A549 (cell line): ENCODE data around the gene TSGA10IP. TPM values are rescaled to one million over a fixed set of nuclear protein-coding genes. Genes with fewer than 3 reads are reported as not detected.

Experiments used
- ATAC-seq, 2 experiments: fragments of 200-7000 bp in 1 of 2; fragments of >200 bp in 1 of 2; cut with Nextera tagmentation in 1 of 2; cut with Tn5 transposase in 1 of 2; 3 replicates each; pipeline versions ENCODE4 v1.8.0 to v1.9.1; 2018 to 2020; ENCODE audit warnings: mild to moderate bottlenecking in 1 of 2, moderate library complexity in 1 of 2
- CTCF ChIA-PET: fragments of 300-600 bp; sonication (Branson Sonifier 250); formaldehyde crosslinking; extraction: SDS; loops from one replicate; lab custom pipeline; 2021; ENCODE audit warnings: antibody characterized with exemption, inconsistent platforms; lab: Yijun Ruan, JAX
- POLR2A ChIA-PET: fragments of 350-600 bp; formaldehyde crosslinking; extraction: SDS; loops from one replicate; lab custom pipeline; 2021; ENCODE audit warnings: antibody characterized with exemption, inconsistent platforms; lab: Yijun Ruan, JAX
- DNase-seq, 2 experiments: peaks; one replicate each; pipeline versions ENCODE4 v3.0.0 to v3.0.0-alpha.2; 2011 to 2016; ENCODE audit warnings: low read depth in 1 of 2, low spot score in 1 of 2
- FAIRE-seq: peaks from 2 replicates; lab custom pipeline; 2011; peaks lifted over from hg19 to GRCh38; lab: Jason Lieb, UNC
- H3K27ac ChIP-seq, 2 experiments: fragments of >200 bp; sonication (Bioruptor Twin); formaldehyde crosslinking; 3 replicates each; pipeline ENCODE4 v1.5.1; 2016 to 2017
- H3K4me1 ChIP-seq: fragments of >200 bp; sonication (Bioruptor Twin); formaldehyde crosslinking; 3 replicates; pipeline ENCODE4 v1.6.1; 2016
- H3K4me2 ChIP-seq: fragments of >200 bp; sonication (Bioruptor Twin); formaldehyde crosslinking; 3 replicates; pipeline ENCODE4 v1.6.1; 2016
- H3K4me3 ChIP-seq: fragments of >200 bp; sonication (Bioruptor Twin); formaldehyde crosslinking; 3 replicates; pipeline ENCODE4 v1.5.1; 2016
- H3K9me3 ChIP-seq: fragments of >200 bp; sonication (Bioruptor Twin); formaldehyde crosslinking; 3 replicates; pipeline ENCODE4 v1.6.1; 2016
- CBX8 ChIP-seq: fragments of 200-600 bp; sonication (generic); IDR thresholded peaks from 2 replicates; pipeline ENCODE4 v1.6.1; 2016
- FOSB ChIP-seq: fragments of 250-450 bp; sonication (Bioruptor Pico); IDR thresholded peaks from 2 replicates; pipeline ENCODE4 v1.5.0; 2020; ENCODE audit warnings: mild to moderate bottlenecking, moderate library complexity
- HDAC2 ChIP-seq: fragments of 200-600 bp; sonication (generic); IDR thresholded peaks from 2 replicates; pipeline ENCODE4 v1.6.1; 2016
- HOXB13 ChIP-seq: fragments of 250-450 bp; sonication (Bioruptor Pico); IDR thresholded peaks from 2 replicates; pipeline ENCODE4 v1.5.0; 2020; ENCODE audit warnings: low read depth, mild to moderate bottlenecking, moderate library complexity
- NFE2L2 ChIP-seq: fragments of 150-350 bp; conservative IDR thresholded peaks from 2 replicates; pipeline ENCODE4 v1.6.1; 2014; ENCODE audit warnings: low read length
- NPAS2 ChIP-seq: fragments of 250-450 bp; sonication (Bioruptor Pico); IDR thresholded peaks from 2 replicates; pipeline ENCODE4 v1.8.0; 2022; ENCODE audit warnings: mild to moderate bottlenecking, moderate library complexity, borderline replicate concordance
- PHF8 ChIP-seq: fragments of 200-600 bp; sonication (generic); IDR thresholded peaks from 2 replicates; pipeline ENCODE4 v1.6.1; 2016; ENCODE audit warnings: low read depth, mild to moderate bottlenecking, antibody characterized with exemption, moderate library complexity, borderline replicate concordance
- POLR2AphosphoS2 ChIP-seq: conservative IDR thresholded peaks from 2 replicates; pipeline ENCODE4 v1.6.1; 2012; ENCODE audit warnings: low read length, improper control_type of control experiment, inconsistent platforms
- ZNF302 ChIP-seq: fragments of 250-450 bp; sonication (Bioruptor Pico); IDR thresholded peaks from 2 replicates; pipeline ENCODE4 v1.9.0; 2021; ENCODE audit warnings: inconsistent platforms, mild to moderate bottlenecking, moderate library complexity
- WGBS: methylation state at CpG from one replicate; pipeline ENCODE4 v1.1.6; 2017; ENCODE audit errors: missing lambda C conversion rate; 5-methylcytosine and 5-hydroxymethylcytosine counted together
- polyA plus RNA-seq, 4 experiments: library from polyadenylated mRNA; depleted of rRNA in 3 of 4; stranded (reverse); fragments of >200 nt; fragmentation: RNase III in 1 of 4; extraction: RNeasy Plus Mini Kit Qiagen cat#74134 plus additional on column Dnase treatment in 1 of 4; gene quantifications; 2 replicates in 3 of 4; 3 replicates in 1 of 4; pipeline ENCODE4 v1.2.3, GENCODE V29; 2011 to 2017
- TF ChIP-seq, protein P1 (sequence below): fragments of 250-450 bp; sonication (Bioruptor Pico); IDR thresholded peaks from 2 replicates; pipeline ENCODE4 v1.5.0; 2021; ENCODE audit warnings: mild to moderate bottlenecking, moderate library complexity, borderline replicate concordance
- TF ChIP-seq, protein P2 (sequence below): fragments of >200 bp; sonication (Bioruptor Twin); formaldehyde crosslinking; IDR thresholded peaks from 2 replicates; pipeline ENCODE4 v1.6.1; 2016

Gene TSGA10IP
- polyA plus RNA-seq, 2 of the 4 experiments (the other 2 are of a cell fraction) = not detected

DNA sequence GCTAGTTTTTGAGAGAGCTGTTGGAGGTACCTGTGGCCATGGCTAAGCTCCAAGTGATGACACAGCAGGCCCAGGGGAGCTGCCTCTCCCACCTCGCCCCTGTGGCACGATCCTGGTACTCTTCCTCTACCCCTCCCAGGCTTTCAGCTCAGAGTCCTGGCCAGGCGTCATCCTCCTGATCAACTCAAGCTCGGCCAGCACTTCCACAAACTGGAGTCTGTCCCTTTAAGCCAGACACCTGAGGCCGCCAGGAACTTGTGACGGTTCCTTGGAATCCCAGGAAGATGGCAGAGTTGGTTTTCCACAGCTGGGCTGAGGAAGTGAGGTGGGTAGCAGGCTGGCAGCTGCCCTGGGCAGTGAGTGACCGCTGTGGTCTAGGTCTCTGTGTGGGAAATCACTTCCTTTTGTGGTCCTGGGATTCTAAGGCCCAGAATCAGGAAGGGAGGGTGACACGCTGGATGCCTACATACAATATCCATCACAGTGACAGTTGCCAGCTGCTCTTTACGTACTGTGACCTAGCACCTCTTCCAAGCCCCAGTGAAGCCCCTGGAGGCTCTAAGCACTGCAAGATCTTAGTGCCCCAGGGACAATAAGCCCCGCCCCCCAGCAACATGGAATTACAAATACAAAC, 63.3 kb downstream of the TSGA10IP start:
- TF ChIP-seq FOSB (CRISPR knock-in tag) (no peak), HDAC2 (no peak), PHF8 (no peak), ZNF302 (CRISPR knock-in tag) (no peak), NFE2L2 (no peak), CBX8 (no peak), HOXB13 (CRISPR knock-in tag) (no peak), POLR2AphosphoS2 (no peak), NPAS2 (CRISPR knock-in tag) (no peak)
- TF ChIP-seq, protein P1, sequence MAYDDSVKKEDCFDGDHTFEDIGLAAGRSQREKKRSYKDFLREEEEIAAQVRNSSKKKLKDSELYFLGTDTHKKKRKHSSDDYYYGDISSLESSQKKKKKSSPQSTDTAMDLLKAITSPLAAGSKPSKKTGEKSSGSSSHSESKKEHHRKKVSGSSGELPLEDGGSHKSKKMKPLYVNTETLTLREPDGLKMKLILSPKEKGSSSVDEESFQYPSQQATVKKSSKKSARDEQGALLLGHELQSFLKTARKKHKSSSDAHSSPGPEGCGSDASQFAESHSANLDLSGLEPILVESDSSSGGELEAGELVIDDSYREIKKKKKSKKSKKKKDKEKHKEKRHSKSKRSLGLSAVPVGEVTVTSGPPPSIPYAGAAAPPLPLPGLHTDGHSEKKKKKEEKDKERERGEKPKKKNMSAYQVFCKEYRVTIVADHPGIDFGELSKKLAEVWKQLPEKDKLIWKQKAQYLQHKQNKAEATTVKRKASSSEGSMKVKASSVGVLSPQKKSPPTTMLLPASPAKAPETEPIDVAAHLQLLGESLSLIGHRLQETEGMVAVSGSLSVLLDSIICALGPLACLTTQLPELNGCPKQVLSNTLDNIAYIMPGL (CRISPR knock-in tag) = no peak
- TF ChIP-seq, protein P2, sequence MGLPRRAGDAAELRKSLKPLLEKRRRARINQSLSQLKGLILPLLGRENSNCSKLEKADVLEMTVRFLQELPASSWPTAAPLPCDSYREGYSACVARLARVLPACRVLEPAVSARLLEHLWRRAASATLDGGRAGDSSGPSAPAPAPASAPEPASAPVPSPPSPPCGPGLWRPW = no peak
- TF ChIP-seq, all 56 proteins: peak for 0
- Histone ChIP-seq H3K4me1 (peaks cover 5% of the 10 kb centered on the region; the same call in 2 of the 3 replicates), H3K4me3 (no peak overlapping the region), H3K9me3 (no peaks in the 10 kb centered on the region), H3K4me2 (no peak overlapping the region), H3K27ac (0 out of 6 replicates have a peak overlapping the region, but pooled peaks of 1 of the 2 experiments have one; percentile 41)
- 50% methylated on average over 9 of the region's 10 CpGs for WGBS
- no peak for FAIRE-seq
- peak; percentile 8 to 21; a peak in 5 of 6 replicates for ATAC-seq
- ChIA-PET CTCF (interaction anchor here (0.7 to 11.6 kb wide), 10 partner anchors 13 to 354 kb away, joined by 3 to 121 read pairs (median 4); no protein-coding TSS in a partner anchor), POLR2A (no interaction called here)
- no peak for DNase-seq

Other genes starting within 250 kb of the TSGA10IP start
- gene KAT5, start 233.2 kb upstream of the TSGA10IP start, polyA plus RNA-seq (2011; rRNA removed) = 25.8 and 34.6 TPM in 2 replicates
- gene KAT5, start 233.2 kb upstream of the TSGA10IP start, polyA plus RNA-seq (2017; fragmentation: RNase III; extraction: RNeasy Plus Mini Kit Qiagen cat#74134 plus additional on column Dnase treatment) = 39.8 to 44.7 TPM (median 41.2 TPM) in 3 replicates
- 15.1 and 15.8 TPM in 2 replicates for gene RNASEH2C, start 224.7 kb upstream of the TSGA10IP start, polyA plus RNA-seq (2011; rRNA removed)
- gene RNASEH2C, start 224.7 kb upstream of the TSGA10IP start, polyA plus RNA-seq (2017; fragmentation: RNase III; extraction: RNeasy Plus Mini Kit Qiagen cat#74134 plus additional on column Dnase treatment) = 36.4 to 39.3 TPM (median 36.9 TPM) in 3 replicates
- gene AP5B1, start 164.5 kb upstream of the TSGA10IP start, polyA plus RNA-seq (2011; rRNA removed) = 5.2 and 5.8 TPM in 2 replicates
- gene AP5B1, start 164.5 kb upstream of the TSGA10IP start, polyA plus RNA-seq (2017; fragmentation: RNase III; extraction: RNeasy Plus Mini Kit Qiagen cat#74134 plus additional on column Dnase treatment) = 9.0 to 10.2 TPM (median 9.2 TPM) in 3 replicates
- gene OVOL1, start 158.4 kb upstream of the TSGA10IP start, polyA plus RNA-seq (2011; rRNA removed) = not detected in 2 replicates
- gene OVOL1, start 158.4 kb upstream of the TSGA10IP start, polyA plus RNA-seq (2017; fragmentation: RNase III; extraction: RNeasy Plus Mini Kit Qiagen cat#74134 plus additional on column Dnase treatment) = not detected in 3 replicates
- gene SNX32, start 111.5 kb upstream of the TSGA10IP start, polyA plus RNA-seq (2011; rRNA removed) = not detected in 2 replicates
- gene SNX32, start 111.5 kb upstream of the TSGA10IP start, polyA plus RNA-seq (2017; fragmentation: RNase III; extraction: RNeasy Plus Mini Kit Qiagen cat#74134 plus additional on column Dnase treatment) = 0.04 to 0.08 TPM (median 0.05 TPM) in 3 replicates
- 1,346 and 1,591 TPM in 2 replicates for gene CFL1, start 87.3 kb upstream of the TSGA10IP start, polyA plus RNA-seq (2011; rRNA removed)
- 1,780 to 1,825 TPM (median 1,795 TPM) in 3 replicates for gene CFL1, start 87.3 kb upstream of the TSGA10IP start, polyA plus RNA-seq (2017; fragmentation: RNase III; extraction: RNeasy Plus Mini Kit Qiagen cat#74134 plus additional on column Dnase treatment)
- gene MUS81, start 85.0 kb upstream of the TSGA10IP start, polyA plus RNA-seq (2011; rRNA removed) = 27.8 and 30.5 TPM in 2 replicates
- gene MUS81, start 85.0 kb upstream of the TSGA10IP start, polyA plus RNA-seq (2017; fragmentation: RNase III; extraction: RNeasy Plus Mini Kit Qiagen cat#74134 plus additional on column Dnase treatment) = 33.4 to 34.9 TPM (median 34.2 TPM) in 3 replicates
- gene EFEMP2, start 72.7 kb upstream of the TSGA10IP start, polyA plus RNA-seq (2011; rRNA removed) = 0.89 and 1.3 TPM in 2 replicates
- gene EFEMP2, start 72.7 kb upstream of the TSGA10IP start, polyA plus RNA-seq (2017; fragmentation: RNase III; extraction: RNeasy Plus Mini Kit Qiagen cat#74134 plus additional on column Dnase treatment) = 0.98 to 1.5 TPM (median 1.4 TPM) in 3 replicates
- not detected in 2 replicates for gene CTSW, start 65.6 kb upstream of the TSGA10IP start, polyA plus RNA-seq (2011; rRNA removed)
- gene CTSW, start 65.6 kb upstream of the TSGA10IP start, polyA plus RNA-seq (2017; fragmentation: RNase III; extraction: RNeasy Plus Mini Kit Qiagen cat#74134 plus additional on column Dnase treatment) = not detected in 3 replicates
- 72.2 and 83.0 TPM in 2 replicates for gene FIBP, start 57.0 kb upstream of the TSGA10IP start, polyA plus RNA-seq (2011; rRNA removed)
- 60.4 to 66.2 TPM (median 65.3 TPM) in 3 replicates for gene FIBP, start 57.0 kb upstream of the TSGA10IP start, polyA plus RNA-seq (2017; fragmentation: RNase III; extraction: RNeasy Plus Mini Kit Qiagen cat#74134 plus additional on column Dnase treatment)
- 5.4 and 7.3 TPM in 2 replicates for gene CCDC85B, start 54.8 kb upstream of the TSGA10IP start, polyA plus RNA-seq (2011; rRNA removed)
- 24.3 to 35.2 TPM (median 27.5 TPM) in 3 replicates for gene CCDC85B, start 54.8 kb upstream of the TSGA10IP start, polyA plus RNA-seq (2017; fragmentation: RNase III; extraction: RNeasy Plus Mini Kit Qiagen cat#74134 plus additional on column Dnase treatment)
- 6.7 and 9.6 TPM in 2 replicates for gene FOSL1, start 45.1 kb upstream of the TSGA10IP start, polyA plus RNA-seq (2011; rRNA removed)
- 24.1 to 55.8 TPM (median 24.1 TPM) in 3 replicates for gene FOSL1, start 45.1 kb upstream of the TSGA10IP start, polyA plus RNA-seq (2017; fragmentation: RNase III; extraction: RNeasy Plus Mini Kit Qiagen cat#74134 plus additional on column Dnase treatment)
- gene C11orf68, start 26.4 kb upstream of the TSGA10IP start, polyA plus RNA-seq (2011; rRNA removed) = 10.6 and 17.2 TPM in 2 replicates
- gene C11orf68, start 26.4 kb upstream of the TSGA10IP start, polyA plus RNA-seq (2017; fragmentation: RNase III; extraction: RNeasy Plus Mini Kit Qiagen cat#74134 plus additional on column Dnase treatment) = 16.5 to 23.1 TPM (median 17.0 TPM) in 3 replicates
- gene DRAP1, start 26.1 kb upstream of the TSGA10IP start, polyA plus RNA-seq (2011; rRNA removed) = 27.8 and 73.7 TPM in 2 replicates
- gene DRAP1, start 26.1 kb upstream of the TSGA10IP start, polyA plus RNA-seq (2017; fragmentation: RNase III; extraction: RNeasy Plus Mini Kit Qiagen cat#74134 plus additional on column Dnase treatment) = 143 to 187 TPM (median 143 TPM) in 3 replicates
- 15.1 and 22.0 TPM in 2 replicates for gene SART1, start 16.3 kb downstream of the TSGA10IP start, polyA plus RNA-seq (2011; rRNA removed)
- 52.8 to 62.8 TPM (median 53.8 TPM) in 3 replicates for gene SART1, start 16.3 kb downstream of the TSGA10IP start, polyA plus RNA-seq (2017; fragmentation: RNase III; extraction: RNeasy Plus Mini Kit Qiagen cat#74134 plus additional on column Dnase treatment)
- gene EIF1AD, start 56.7 kb downstream of the TSGA10IP start, polyA plus RNA-seq (2011; rRNA removed) = 38.6 and 42.0 TPM in 2 replicates
- 39.8 to 44.6 TPM (median 41.0 TPM) in 3 replicates for gene EIF1AD, start 56.7 kb downstream of the TSGA10IP start, polyA plus RNA-seq (2017; fragmentation: RNase III; extraction: RNeasy Plus Mini Kit Qiagen cat#74134 plus additional on column Dnase treatment)
- 385 and 399 TPM in 2 replicates for gene BANF1, start 57.0 kb downstream of the TSGA10IP start, polyA plus RNA-seq (2011; rRNA removed)
- 304 to 315 TPM (median 309 TPM) in 3 replicates for gene BANF1, start 57.0 kb downstream of the TSGA10IP start, polyA plus RNA-seq (2017; fragmentation: RNase III; extraction: RNeasy Plus Mini Kit Qiagen cat#74134 plus additional on column Dnase treatment)
- not detected in 2 replicates for gene CST6, start 66.5 kb downstream of the TSGA10IP start, polyA plus RNA-seq (2011; rRNA removed)
- gene CST6, start 66.5 kb downstream of the TSGA10IP start, polyA plus RNA-seq (2017; fragmentation: RNase III; extraction: RNeasy Plus Mini Kit Qiagen cat#74134 plus additional on column Dnase treatment) = not detected in 3 replicates
- gene CATSPER1, start 81.0 kb downstream of the TSGA10IP start, polyA plus RNA-seq (2011; rRNA removed) = 0.54 and 0.97 TPM in 2 replicates
- gene CATSPER1, start 81.0 kb downstream of the TSGA10IP start, polyA plus RNA-seq (2017; fragmentation: RNase III; extraction: RNeasy Plus Mini Kit Qiagen cat#74134 plus additional on column Dnase treatment) = 0.46 to 0.75 TPM (median 0.70 TPM) in 3 replicates
- not detected in 2 replicates for gene GAL3ST3, start 103.7 kb downstream of the TSGA10IP start, polyA plus RNA-seq (2011; rRNA removed)
- not detected in 3 replicates for gene GAL3ST3, start 103.7 kb downstream of the TSGA10IP start, polyA plus RNA-seq (2017; fragmentation: RNase III; extraction: RNeasy Plus Mini Kit Qiagen cat#74134 plus additional on column Dnase treatment)
- 107 and 108 TPM in 2 replicates for gene SF3B2, start 106.9 kb downstream of the TSGA10IP start, polyA plus RNA-seq (2011; rRNA removed)
- gene SF3B2, start 106.9 kb downstream of the TSGA10IP start, polyA plus RNA-seq (2017; fragmentation: RNase III; extraction: RNeasy Plus Mini Kit Qiagen cat#74134 plus additional on column Dnase treatment) = 169 to 184 TPM (median 182 TPM) in 3 replicates
- gene PACS1, start 124.8 kb downstream of the TSGA10IP start, polyA plus RNA-seq (2011; rRNA removed) = 48.2 and 71.7 TPM in 2 replicates
- 49.4 to 64.0 TPM (median 59.1 TPM) in 3 replicates for gene PACS1, start 124.8 kb downstream of the TSGA10IP start, polyA plus RNA-seq (2017; fragmentation: RNase III; extraction: RNeasy Plus Mini Kit Qiagen cat#74134 plus additional on column Dnase treatment)